Stimulated activated CD4-positive, alpha-beta T cell treated with anti-CD3 and anti-CD28 coated beads, Interleukin-4, amount 100 ng/mL, for 24 hours (primary cell): ENCODE data around the gene CYP19A1.

Experiments used
- DNase-seq: peaks from one replicate; pipeline ENCODE4 v3.0.0-alpha.2; 2020

CYP19A1 gene

GRCh38 chr15:51356983-51357382 lies 18.6 kb upstream of the CYP19A1 start:
- DNase-seq: no peak

DNA sequence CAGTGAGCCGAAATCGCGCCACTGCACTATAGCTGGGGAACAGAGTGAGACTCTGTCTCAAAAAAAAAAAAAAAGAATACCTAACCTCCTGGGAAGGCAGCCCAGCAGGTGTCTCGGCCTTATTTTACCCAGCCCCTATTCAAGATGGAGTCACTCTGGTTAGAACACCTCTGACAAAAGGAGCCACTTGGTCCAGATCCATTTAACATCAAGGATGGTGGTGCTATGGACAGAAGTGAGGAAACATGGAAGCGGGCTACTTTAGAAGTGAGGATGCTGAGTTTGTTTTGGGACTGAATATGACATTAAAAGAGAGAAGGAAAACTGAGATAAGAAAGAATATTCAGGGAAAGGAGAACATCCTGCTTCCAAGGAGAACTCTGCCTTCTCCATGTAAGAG lies 17.8 kb upstream of the CYP19A1 start:
- DNase-seq: no peak

DNA sequence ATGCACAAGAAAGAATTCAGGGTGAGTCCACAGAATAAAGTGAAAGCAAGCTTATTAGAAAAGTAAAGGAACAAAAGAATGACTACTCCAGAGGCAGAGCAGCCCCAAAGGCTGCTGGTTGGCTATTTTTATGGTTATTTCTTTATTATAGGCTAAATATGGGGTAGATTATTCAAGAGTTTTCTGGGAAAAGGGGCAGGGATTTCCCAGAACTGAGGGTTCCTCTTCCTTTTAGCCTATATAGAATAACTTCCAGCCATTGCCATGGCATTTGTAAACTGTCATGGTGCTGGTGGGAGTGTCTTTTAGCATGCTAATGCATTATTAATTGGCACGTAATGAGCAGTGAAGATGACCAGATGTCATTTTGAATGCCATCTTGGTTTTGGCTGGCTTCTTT lies 16.7 kb upstream of the CYP19A1 start:
- no peak for DNase-seq

DNA sequence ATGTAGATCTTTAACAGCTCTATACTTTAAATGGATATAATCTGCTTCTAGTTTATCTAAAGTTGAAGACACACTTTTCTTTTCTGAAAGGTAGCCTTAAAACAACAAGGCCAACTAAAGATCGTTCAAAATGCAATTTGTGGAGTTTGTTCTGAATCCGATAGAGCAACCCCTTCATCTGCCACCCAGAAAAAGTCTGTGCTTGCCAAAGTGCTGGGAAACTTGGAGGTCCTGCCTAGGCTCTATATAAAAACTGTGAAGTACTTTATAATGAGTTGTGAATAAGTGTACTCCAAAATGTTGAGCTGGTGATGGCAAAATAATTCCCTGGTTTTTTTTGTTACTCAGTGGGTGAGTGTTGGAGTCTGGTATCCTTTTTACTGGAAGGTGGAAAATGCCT lies 15.6 kb upstream of the CYP19A1 start:
- no peak for DNase-seq

- no peak for DNase-seq
These were observed 12.3 kb upstream of the CYP19A1 start for GRCh38 chr15:51350723-51351122.

DNA sequence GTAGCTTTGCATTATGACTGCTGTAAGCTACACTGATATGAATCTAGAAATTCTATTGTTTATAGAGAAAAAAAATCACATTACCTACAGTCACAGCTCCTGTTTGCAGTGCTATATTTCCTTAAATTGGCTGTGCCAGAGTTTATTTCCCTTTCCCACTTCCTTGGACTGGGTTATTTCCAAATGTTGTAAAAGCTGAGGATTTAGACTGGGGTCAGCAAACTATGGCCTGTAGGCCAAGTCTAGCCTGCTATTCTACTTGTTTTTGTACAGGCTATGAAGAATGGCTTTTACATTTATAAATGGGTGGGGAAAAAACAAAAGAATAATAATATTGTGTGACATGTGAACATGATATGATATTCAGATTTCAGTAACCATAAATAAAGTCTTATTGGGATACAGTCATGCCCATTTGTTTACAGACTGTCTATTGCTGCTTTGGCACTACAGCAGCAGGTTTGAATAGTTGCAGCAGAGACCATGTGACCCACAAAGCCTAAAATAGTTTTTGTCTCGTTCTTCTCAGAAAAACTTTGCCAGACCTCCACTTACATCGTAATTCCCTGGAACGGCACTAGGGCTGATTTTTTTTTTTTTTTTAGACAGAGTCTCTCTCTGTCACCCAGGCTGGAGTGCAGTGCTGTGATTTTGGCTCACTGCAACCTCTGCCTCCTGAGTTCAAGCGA lies 10.9 kb upstream of the CYP19A1 start:
- DNase-seq: no peak

DNA sequence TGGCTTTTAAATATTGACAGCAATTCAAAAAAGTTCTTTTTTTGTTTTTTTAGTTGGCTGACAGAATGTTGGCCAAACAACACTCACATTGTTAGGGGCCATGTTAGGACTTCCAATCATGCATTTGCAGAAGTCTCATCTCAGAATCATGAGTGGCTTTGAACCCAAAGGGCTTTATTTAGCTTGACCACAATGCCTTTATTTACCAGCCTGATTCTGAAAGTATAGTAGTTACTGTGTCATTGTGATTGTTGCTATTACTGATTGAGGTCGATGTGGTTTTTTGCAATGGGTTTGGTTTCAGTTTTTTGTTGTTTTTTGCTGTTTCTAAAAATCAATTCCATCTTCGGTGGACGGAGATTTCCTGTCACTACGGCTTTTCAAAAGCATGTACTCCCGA lies 10.3 kb upstream of the CYP19A1 start:
- no peak for DNase-seq

DNA sequence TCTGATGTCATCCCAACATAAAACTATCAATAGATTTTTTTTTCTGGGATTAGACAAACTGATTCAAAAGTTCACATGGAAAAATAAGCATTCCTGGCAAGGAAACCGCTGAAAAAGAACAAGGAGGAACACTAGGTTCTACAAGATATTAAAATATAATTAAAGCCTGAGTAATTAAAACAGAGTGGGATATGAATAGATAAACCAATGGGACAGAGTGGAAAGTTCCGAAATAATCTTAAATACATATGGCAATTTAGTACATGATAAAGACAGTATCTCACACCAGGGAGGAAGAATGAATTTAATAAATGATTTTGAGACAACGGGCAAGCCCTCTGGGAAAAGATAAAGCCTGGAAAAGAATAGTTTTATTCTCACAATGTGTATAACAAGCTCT lies 7.7 kb upstream of the CYP19A1 start:
- no peak for DNase-seq

DNA sequence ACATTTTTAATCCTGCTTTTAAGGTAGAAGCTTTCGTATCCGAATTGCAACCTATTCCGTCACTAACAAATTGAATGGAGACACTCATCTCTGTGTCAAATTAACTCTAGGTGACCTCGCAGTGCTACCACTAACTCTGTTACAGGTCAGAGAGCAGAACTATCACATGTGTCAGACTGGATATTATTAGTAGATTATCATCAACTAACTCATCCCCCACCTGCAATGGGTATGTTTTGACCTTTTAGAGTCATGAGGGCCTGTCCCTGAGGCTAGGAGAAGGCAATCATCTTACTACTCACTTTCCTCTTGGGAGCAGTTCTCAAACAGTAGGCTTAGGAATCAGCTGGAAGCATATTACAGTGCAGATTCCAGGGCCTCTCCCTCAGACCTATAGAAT lies 5.1 kb upstream of the CYP19A1 start:
- DNase-seq: no peak

DNA sequence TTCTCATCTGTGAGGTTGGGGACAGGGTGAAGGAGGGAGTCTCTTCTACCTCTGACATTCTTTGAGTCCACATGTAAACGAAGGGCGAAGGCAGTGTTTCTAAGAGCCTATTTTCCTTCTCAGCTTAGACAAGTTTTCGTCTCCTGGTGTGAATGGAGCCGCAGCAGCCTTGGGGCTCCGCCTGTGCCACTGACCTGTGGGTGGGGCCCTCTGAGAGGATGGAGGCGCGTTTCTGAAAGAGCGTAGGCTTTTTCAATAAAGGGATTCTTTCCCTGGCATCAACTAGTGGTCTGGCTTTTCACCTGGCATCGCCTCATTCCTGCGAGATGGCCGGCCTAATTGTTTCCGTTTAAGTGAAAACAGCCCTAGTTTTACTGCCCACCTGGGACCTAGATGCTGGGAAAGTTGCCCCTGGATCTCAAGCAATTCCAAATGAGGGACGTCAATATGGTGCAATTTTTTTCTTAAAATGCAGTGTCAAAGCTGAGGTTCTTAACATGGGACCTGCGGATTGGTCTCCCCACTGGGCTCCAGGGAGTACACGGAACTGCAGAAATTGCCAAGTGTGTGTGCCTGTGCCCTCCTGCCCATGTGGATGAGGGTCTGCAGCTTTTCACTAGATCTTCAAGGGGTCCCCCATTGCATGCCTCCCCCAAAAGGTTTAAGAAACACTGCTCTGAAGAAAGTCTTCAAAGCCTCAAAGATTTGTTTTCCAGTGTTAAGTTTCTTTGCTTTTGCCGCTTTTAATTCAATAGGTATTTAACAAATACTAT lies 4.0 kb upstream of the CYP19A1 start:
- no peak for DNase-seq

DNA sequence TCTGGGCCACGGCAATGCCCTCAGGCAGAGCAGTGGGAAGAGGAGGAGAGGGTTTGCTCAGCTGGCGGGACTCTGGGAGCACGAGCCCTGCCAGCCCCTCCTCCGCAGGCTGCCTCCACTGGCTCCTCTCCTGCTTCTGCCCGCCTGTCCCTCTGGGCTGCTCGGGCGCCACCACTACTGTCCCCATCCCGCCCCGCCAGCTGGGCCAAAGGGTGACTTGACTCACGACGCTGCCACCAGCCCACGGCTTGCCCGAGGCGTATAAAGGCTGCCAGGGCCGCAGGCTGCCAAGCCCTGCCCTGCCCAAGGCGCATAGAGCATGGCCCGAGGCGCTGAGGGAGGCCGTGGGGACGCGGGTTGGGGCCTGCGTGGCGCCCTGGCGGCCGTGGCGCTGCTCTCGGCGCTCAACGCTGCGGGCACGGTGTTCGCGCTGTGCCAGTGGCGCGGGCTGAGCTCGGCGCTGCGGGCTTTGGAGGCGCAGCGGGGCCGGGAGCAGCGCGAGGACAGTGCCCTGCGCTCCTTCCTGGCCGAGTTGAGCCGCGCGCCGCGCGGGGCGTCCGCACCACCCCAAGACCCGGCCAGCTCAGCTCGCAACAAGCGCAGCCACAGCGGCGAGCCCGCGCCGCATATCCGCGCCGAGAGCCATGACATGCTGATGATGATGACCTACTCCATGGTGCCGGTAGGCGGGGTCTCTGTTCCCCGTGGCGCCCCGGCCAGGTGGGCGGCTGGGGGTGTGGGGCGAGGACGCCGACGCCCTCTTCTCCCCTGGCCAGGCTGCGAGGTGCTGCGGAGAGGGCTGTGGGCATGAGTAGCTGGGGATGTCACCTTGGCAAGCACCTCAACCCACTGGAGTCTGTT lies 3.2 kb upstream of the CYP19A1 start, which contains the start of gene GLDN:
Gene GLDN (plus strand): TSS at position 290 of the 861 bp plus-strand sequence. CDS start 30 bp downstream, at position 320.
- DNase-seq: no peak

DNA sequence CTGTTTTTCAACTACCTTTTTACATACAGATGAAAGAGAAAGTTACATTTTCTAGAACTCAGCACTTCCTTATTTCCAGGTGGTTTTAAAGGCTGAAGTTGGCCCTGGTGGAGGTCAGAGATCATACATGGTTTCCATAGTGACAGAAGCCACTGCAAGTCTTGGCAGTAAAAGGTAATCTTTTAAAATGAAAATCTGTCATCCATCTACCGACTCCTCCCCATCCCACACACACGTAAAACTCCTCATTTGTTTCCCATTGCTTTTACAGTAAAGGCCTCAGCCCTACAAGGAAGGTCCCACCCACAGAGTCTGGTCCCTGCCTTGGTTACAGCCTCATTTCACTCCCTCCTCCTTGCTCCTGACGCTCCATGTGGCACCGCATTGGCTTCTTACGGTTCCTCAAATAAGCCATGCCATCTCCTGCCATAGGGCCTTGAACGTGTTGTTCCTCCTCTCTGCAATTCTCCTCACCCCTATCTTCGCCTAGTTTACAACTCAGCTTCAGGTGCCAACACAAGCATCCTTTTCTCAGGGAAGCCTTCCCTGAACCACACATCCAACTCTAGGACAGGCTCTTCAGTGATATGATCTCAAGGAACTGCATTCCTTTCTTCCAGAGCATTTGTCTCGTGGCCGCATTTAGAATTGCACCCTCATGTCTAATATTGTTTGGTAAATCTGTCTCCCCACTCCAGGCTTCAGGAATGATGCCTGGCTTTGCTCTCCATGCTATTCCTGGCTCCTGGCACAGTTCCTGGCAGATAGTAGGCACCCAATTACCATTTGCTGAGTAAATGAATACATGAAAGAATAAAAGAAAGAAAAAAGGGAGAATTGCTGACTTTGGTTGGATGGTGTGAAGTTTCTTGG lies 2.6 kb downstream of the CYP19A1 start:
- DNase-seq: no peak

DNA sequence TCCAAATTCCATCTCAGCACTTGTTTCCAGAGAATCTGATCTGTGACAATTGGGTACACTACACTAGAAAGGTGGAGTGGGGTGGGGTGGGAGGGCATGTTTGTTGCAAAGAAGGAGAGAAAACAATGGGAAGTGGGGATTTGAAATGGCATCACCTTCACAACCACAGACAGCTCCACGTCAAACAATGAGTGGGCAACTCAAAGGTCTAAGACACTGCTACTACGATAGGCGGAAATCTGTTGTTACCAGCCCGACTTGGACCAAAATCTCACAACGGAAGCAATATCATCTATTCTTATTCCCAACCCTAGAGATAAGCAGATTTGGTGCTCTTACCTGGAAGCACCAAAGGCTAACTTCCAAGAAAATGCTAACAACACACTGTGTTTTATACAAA lies 3.3 kb downstream of the CYP19A1 start:
- DNase-seq: no peak

- DNase-seq: no peak
These were observed 4.4 kb downstream of the CYP19A1 start for GRCh38 chr15:51334011-51334451.

DNA sequence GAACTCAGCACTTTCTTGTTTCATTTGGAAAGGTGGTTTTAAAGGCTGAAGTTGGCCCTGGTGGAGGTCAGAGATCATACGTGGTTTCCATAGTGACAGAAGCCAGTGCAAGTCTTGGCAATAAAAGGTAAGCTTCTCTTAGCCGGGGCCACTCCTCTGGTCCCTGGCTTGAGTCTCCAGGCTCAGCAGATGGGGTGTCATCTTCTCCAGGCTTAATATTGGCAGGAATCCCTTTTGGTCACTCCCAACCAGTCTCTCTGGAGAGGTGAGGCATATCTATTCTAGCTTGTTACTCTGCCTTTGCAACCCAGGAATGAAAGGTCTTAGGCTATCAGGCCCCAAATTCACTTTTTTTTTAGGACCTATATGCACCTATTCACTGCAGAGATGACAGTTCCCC lies 4.8 kb downstream of the CYP19A1 start:
- DNase-seq: no peak

GRCh38 chr15:51332206-51333147 lies 5.9 kb downstream of the CYP19A1 start:
- DNase-seq: no peak

DNA sequence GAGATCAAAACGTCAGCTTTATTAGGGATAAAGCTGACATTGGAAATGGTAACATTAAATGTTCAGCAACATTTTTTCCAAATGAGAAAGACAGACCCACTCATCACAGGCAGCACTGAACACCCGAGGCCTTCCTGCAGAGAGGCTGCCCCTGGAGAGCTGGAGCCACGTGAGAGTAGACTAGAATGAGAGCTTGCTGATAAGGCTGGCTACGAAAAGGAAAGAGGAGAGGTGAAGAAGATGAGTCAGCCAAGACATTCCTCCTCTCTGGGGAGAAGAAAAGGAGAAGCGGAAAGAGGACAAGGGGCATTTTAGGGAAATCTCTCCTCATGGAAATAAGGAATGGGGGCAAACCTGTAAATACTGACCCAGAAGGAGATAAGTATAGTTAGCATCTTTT lies 7.3 kb downstream of the CYP19A1 start:
- DNase-seq: no peak

GRCh38 chr15:51328926-51329325 lies 9.5 kb downstream of the CYP19A1 start:
- no peak for DNase-seq

GRCh38 chr15:51327081-51327480 lies 11.3 kb downstream of the CYP19A1 start:
- DNase-seq: no peak

- DNase-seq: no peak
These were observed 13.2 kb downstream of the CYP19A1 start for GRCh38 chr15:51325167-51325566.

DNA sequence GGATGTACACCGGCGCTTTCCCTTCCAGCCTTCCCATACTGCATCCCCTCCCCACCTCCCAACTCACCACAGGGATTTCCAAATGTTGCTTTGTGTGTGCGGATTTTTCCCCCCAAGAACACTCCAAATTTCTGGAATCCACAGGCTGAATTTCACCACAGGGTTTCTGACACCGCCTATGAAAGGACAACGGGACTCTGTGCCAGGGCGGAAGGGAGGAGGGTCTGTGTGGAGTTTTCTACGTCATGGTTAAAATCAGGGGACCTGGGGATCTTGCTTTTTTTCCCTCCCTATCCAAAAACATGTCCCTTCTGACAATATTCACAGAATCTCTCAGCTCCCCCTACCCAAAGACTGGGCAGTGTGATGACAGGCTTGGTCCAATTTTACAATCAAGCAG lies 14.6 kb downstream of the CYP19A1 start:
- DNase-seq: no peak
